ENCODE data around the gene CACNA1I.

The CACNA1I gene

DNA sequence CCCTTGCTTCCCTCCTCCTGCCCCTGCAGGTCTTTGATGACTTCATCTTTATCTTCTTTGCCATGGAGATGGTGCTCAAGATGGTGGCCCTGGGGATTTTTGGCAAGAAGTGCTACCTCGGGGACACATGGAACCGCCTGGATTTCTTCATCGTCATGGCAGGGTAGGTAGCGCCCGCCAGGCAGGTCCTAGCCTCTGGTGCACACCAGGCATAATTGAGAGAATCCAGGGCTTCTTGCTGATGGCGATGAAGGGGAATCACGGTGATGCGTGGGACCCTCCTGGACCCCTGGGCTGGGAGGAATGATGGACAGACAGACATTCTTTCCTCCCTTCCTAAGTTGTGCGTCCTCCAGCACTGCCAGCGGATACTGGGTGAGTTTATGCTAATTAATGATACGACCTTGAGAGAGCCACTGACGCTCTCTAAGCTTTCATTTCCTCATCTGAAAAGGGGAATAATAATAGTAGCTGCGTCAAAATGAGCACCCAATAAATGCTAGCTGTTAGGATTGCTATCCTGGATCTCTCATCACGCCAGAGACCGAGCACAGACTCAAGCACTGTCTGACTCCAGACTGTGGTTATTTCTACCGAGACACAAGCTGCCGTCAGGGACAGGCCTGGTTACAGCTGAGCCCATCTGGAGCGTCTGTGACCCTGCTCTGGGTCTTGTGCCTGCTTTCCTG is 30.1 kb downstream of the CACNA1I start:
- no peak for FAIRE-seq

DNA sequence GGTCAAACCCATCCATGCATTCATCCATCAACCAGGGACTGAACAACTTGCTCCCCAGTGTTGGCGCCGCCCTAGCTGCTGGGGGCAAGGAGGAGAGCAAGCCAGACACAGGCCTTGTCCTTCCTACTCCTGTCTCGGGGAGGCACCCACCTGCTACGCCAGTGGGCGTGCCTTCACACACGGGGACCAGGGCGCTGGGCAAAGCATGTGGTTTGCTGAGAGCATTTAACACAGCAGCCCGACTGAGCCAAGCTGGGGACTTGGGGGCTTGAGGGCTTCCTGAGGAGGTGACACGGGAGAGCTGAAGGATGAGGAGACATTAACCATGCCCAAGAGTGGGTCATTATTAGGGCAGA is 30.6 kb downstream of the CACNA1I start:
- FAIRE-seq: no peak

DNA sequence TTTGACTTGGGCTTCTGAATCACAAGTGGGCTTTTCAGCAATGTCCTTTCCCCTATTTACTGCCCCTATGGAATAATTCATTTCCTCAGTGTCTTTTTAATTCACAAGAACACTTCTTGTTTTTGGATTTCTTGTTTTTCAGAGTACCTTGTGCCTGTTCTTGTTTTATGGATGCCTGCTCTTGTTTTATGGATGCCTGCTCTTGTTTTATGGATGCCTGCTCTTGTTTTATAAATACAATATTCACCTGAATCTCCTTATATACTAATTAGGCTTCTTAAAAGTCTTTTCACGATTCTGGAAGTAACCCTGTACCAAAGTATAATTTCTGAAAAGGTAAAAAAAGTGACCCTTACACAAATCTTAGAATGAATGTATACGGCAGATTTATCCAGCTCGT is 32.8 kb downstream of the CACNA1I start:
- FAIRE-seq: no peak

DNA sequence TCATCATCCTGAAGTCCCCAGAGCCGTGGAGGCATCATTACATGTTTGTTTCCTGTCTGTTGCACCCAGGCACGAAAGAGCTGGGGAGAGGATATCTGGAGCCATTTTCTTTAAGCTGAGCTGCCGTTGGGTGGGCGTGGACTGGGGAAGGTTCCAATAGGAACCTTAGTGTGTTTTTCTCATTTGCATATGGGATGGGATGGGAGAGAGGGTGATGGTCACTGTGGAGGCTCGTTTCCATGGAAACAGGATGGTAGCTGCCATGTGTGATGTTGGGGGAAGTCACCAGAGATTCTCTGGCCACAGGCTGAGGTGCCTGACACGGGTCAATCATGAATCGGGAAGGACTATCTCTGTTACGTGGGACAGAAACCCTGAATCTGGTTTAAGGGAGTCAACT is 39.7 kb downstream of the CACNA1I start:
- no peak for FAIRE-seq

DNA sequence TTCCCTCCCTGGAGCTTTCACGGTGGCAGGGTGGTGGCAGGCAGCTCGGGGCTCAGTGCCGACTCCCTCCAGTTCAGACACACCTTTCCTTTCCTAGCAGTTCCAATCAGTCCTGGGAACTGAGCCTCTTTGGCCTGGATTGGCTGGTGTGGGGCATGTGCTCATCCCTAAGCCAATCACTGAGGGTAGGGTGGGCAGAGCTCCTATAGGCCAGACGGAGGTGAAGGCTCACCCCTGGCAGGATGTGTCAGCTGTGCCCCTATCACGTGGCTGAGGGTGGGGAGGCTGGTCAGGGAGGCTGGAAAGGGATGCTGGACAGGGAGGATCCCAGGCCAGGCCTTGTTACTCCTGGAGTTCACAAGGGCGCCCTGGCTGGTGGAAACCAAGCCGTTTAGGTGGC is 40.2 kb downstream of the CACNA1I start:
- FAIRE-seq: no peak

DNA sequence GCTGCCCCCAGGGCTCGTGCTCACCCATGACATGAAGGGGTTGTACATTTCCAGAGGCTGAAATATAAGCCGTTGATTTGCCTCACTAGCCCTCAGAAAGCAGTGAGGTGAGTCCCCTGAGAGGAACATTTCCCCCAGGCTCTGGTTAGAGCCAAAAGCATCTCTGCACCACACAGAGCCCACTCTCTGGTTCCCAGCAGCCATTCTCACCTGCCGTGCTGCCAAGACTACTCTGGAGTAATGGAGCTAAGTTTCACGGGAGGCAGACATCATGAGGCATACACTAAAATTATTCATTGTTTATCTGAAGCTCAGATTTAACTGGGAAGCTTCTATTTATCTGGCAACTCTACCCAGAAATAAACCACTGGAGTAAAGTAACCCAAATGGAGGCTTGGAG is 40.8 kb downstream of the CACNA1I start:
- FAIRE-seq: no peak

DNA sequence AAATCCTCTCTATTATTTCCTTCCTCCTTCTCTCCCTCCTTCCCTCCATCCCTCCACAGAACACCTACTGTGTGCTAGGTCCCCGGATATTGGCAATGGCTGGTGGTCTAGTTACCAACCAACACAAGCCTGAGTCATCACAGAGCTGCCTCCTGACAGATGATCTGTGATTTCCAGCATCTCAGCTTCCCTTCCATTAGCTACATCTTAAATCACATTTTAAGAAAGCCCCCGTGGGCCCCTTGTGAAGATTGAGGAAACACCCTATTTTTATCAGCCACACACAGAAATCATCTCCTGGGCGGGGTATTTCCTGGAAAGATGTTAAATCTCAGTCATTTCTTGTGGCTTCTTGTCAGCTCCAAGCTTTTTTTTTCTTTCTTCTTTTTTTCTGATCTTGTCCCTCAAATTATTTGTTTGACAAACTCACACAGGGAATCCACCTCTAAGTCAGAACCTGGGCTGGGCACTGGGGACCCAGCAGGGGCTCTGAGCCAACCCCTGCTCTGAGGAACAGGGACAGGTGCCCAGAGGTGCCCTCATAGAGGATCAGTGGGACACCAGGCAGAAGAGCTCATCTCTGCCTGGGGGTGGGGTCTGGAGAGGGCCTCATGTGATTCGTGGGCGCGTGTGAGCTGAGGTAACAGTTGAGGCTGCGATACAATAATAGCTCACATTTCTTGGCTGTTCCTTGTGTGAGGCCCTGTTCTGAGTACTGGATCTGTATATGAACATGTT is 42.4 kb downstream of the CACNA1I start:
- FAIRE-seq: no peak

DNA sequence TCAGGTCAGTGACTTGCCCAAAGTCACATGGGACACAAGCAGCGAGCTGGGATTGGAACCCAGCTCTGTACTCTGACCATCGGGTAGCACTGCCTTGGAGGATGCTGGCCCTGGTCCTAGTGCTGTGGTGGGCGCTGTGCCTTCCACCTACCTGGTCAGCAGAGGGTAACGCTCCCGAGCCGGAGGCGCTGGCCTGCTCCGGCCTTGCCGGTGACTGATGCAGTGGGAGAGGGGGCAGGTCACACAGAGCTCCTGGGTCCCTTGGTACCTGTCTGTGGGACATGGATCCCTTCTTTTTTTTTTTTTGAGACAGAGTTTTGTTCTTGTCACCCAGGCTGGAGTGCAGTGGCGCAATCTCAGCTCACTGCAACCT is 43.0 kb downstream of the CACNA1I start:
- FAIRE-seq: no peak

DNA sequence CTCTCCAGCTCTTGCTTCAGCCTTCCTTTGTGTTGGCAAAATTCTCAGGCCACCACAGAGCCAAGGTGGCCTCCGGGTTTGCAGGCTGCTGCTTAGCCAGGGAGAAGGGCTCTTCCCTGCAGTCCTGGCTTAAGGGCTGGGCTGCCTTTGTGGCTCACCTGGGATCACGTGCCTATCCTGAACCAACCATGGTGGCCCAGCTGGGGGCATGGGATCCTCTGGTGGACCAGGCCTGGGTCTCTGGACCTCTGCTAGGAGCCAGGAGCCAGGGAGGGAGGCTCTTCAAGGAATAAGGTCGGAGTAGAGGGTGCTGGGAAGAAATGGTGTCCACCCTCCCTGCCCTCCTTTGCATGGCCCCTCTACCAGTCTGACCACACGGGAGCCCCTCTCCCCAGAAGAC is 43.9 kb downstream of the CACNA1I start:
- no peak for FAIRE-seq

DNA sequence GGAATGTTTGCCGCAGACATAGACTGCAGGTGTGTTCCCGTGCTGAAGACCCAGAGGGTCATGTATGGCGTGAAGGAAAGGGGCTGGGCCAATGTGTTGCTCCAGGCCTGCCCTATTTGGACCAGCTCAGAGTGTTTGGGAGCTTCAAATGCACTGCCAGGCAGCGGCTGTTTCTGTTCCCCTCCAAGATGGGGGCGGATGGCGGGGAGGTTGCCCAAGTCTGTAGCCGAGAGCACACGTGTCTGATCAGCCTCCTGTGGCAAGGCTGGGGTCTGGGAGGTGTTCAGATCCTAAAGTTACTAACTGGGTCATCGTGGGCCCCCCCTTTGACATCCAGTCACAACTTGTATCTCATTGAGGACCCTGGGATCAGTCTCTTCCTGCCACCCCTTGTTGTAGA is 45.5 kb downstream of the CACNA1I start:
- no peak for FAIRE-seq

DNA sequence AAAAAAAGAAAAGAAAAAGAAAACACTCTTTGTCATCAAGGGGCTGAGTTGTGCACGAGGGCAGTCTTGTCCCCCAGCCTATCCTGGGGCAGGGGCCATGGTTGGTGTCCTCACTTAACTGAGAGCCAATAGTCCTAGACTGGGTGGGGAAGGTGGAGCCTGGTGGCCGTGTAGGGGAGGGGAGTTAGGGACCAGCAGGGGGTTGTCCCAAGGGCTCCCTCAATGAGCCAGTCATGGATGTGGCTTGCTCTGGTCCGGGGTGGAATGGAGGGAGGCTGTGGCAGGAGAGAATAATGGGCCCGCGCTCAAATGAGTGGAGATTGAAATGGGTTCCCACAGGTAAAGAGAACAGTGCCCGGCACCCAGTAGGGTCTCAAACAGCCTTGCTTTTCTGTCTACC is 46.2 kb downstream of the CACNA1I start:
- no peak for FAIRE-seq

DNA sequence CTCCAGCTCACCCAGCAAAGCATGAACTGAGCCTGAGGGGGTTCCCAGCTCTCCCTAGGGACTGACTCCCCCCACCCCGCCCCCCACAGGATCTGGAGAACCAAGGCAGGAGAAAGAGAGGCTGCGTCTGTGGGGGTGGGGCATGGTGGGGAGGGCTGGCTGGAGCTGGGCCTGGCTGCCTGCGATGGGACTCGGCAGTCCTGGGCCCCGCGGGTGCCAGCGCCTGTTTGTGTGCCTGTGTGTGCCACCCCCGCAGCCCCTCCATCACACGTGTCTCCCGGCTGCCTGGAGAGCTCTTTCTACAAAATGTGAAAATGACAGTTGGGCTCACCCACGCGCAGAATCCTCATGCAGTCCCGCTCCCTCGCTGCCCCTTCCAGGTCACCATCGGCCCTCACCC is 46.8 kb downstream of the CACNA1I start:
- FAIRE-seq: no peak

DNA sequence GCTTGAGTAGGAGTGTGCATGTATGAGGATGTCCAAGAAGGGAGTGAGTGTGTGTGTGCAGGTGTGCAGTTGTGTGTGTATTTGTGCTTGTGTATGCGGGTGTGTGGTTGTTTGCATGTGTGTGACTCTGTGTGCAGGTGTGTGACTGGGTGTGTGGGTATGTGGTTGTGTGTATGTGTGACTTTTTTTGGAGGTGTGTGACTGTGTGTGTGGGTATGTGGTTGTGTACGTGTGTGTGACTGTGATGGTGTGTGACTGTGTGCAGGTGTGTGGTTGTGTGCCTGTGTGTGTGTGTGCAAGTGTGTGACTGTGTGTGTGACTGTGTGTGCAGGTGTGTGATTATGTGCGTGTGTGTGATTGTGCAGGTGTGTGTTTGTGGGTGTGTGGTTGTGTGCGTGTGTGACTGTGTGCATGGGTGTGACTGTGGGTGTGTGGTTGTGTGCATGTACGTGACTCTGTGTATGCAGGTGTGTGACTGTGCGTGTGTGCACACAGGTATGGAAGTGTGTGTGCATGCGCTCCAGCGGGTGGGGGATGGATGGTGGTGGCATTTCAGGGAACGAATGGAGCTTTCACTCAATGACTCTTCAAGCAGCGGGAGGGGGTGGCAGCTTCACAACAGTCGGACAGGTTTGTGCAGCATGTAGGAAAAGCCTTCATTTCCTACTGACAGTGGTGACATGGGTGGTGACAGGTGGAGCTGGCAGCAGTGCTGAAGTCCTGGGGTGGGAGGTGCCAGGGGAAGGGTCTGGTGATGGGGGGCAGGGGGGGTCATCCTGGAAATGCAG is 47.6 kb downstream of the CACNA1I start:
- no peak for FAIRE-seq

DNA sequence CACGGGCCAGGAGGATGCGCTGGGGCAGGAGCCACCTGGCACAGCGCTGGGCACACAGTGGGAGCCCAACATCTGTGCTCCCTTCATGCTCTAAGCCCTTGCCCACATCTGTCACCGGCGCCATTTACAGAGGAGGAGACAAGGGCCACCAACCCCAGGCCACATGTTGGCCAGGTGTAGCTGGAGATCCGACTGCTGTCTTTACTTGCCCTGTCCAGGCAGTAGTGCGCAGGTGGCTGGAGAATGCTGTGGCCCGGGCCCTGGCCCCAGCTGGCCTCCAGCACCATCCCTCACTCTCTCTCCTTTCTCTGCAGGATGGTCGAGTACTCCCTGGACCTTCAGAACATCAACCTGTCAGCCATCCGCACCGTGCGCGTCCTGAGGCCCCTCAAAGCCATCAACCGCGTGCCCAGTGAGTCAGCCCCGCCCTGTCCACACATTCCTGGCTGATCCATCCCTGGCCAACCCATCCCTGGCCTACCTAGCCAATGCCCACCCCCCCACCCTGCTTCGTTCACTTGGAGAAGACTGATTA is 48.5 kb downstream of the CACNA1I start:
- no peak for FAIRE-seq

DNA sequence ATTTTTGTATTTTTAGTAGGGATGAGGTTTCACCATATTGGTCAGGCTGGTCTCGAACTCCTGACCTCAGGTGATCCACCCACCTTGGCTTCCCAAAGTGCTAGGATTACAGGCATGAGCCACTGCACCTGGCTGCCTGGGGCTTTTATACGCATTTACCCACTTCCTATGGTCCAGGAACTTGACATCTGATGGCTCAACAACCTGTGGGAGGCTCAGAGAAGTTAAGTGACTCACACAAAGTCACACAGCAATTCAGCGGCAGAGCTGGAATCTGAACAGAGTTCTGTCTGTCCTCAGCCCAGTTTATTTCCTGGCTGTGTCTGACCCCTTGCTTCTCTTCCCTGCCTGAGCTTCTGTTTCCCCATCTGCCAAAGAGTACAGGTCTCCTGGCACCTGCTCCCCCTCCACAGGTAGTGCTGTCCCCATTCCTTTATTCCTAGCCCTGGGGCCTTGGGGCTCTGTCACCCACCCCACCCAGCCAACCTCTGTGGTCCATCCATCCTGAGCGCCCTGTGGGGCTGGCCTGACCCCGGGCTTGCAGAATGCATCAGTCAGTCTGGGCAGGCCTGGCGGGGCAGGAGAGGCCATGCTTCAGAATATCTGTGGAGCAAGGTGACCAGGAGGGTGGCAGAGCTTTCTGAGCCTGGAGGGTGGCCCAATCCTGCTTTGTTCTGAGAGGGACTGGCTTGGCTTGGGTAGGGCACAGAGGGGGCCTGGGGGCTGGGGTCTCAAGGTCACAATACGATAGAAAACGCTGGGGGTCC is 50.6 kb downstream of the CACNA1I start:
- FAIRE-seq: no peak

DNA sequence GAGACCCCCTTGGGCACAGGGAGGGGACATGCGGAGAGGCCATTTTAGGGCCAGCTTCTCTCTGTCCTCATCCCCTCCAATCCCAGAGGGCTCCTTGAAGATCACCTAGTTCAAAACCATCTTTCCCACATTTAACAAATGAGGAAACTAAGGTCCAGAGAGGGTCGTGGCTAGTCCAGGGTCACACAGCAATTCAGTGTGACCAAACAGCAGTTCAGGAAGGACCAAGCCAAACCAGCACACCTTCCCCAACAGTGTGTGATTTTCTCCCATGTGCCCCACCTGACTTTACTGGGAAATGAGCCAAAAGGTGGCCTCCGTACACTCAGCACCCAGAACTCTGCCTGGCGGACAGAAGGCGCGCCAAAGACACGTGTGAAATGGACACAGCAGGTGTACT is 51.3 kb downstream of the CACNA1I start:
- FAIRE-seq: no peak

DNA sequence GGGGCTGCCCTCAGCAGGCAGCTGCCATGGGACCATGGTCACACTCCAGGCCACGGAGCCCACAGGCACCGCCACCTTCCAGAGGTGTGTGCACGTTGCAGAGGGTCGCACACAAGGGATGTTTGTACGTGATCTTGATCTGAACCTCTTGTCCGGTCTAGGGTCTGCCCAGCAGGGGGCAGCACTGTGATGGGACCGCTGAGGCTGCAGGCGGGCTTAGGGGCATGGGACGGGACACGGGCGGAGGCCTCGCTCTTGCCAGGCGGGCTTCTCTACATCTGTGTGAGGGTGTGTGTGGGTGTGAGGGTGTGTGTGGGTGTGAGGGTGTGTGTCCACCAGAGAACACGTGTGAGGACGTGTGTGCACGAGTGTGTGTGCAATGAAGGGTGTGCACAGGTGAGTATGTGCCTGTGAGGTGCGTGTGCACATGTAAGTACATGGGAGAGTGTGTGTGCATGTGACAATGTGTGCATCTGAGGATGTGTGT is 52.4 kb downstream of the CACNA1I start:
- no peak for FAIRE-seq

DNA sequence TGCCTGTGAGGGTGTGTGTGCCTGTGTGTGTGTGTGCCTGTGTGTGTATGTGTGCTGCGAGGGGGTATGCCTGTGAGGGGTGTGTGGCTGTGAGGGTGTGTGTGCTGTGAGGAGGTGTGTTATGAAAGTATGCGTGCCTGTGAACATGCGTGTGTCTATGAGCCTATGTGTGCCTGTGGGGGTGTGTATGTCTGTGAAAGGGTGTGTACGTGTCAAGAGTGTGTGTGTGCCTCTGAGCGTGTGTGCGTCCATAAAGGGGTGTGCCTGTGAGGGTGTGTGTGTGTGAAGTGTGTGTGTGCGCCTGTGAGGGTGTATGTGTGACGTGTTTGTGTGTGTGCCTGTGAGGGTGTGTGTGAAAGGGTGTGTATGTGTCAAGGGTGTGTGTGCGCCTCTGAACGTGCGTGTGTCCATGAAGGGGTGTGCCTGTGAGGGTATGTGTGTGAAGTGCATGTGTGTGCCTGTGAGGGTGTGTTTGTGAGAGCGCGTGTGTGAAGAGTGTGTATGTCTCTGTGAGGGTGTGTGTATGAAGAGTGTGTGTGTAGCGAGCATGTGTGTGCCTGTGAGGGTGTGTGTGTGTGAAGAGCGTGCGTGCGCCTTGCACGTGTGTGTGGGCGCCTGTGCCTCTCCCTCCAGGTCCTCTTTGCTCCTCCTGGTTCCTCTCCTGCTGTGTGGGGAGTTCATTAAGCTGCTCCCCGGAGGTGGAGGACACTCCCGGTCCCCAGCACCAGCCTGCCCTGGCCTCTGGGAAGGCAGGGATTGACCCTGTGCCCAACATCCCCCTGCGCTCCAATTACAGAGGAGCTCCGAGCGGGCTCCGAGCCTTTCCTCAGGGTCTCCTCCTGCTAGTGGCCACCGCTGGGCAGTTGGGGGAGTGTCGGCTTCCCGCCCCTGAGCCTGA is 53.3 kb downstream of the CACNA1I start:
- FAIRE-seq: no peak

DNA sequence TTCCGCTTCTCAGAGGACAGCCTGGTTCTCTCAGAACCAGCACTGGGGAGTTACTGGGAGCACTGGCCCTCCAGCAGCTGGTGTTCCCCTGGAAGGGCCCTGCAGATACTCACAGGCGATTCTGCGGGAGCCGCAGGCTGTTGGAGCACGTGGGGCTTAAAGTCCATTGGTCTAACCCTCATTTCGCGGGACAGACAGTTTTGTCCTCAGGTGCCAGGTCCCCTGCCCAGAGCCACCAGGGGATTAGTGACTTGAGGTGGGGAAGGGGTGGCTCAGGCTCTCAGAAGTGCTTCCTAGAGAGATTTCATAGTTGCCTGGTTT is 53.9 kb downstream of the CACNA1I start:
- FAIRE-seq: no peak

DNA sequence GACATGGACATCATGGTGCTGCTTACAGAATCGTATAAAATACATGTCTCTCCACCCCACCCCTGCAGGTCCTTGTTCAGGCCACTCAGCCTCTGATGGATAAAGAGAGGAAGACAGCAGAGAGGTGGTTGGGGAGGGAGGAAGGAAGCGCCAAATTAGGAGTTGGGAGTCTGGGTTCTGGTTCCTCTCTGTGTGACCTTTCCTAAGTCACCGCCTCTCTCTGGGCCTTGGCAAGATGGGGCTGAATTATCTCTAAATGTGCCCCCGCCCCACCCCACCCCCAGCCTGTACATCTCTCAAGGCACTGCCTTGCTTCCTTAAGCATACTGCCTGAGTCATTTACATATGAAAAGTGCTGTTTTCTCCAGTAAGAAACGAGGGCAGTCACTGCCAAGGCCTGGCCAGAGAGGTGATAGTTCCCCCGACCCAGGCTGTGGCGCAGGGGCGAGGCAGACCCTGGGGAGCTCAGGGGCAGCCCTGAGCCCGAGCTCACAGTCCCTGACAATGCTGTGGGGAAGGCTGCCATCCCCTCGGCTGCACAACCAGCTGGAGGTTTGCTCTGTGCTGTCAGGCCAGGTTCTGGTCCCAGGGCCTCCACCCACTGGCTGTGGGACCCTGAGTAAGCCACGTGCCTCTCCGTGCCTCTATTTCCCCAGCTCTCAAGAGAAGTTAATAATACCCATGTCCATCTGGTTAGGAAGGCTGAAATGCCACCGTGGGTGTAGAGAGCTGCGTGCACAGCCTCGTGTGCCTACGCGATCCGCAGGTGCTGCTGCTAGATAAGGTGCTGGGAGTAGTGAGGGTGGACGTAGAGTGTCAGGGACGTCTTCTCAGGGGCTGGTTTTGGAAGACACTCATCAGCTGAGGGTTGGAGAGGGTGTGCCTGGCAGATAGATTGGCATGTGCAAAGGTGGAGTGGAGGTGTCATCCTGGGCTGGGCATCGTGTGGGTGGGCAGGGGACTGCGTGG is 55.3 kb downstream of the CACNA1I start:
- no peak for FAIRE-seq

DNA sequence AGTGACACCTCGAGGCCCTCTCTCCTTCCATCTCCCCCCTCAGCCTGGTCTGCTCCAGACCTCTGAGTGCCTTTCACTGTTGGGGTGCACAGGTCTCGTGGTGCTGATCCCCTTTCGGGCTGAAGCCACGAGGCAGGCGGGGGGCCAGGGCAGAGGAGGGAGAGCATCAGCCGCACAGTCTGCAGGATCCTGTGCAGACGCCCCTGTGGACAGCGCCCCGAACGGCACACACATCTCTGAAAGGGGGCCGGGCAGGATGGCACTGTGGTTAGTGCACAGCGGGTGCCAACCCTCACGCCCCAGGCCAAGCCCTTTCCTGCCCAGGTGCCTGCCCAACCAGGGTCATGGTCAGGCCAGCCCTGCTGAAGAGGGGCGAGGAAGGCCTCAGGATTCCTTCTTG is 56.7 kb downstream of the CACNA1I start:
- FAIRE-seq: no peak
